Endometrial microvascular endothelial cells (primary cell): Measurements from ENCODE around the gene ZNRF3. TPM values are rescaled to one million over a fixed set of nuclear protein-coding genes. Genes with fewer than 3 reads are reported as not detected.
"Not testable (repeated sequence)": the region's sequence is repeated elsewhere in the genome, so short reads cannot be mapped to it uniquely, and the experiment has no call there.

ENCODE experiments used
- in situ Hi-C: cut with HindIII; loops from 2 replicates; pipeline ENCODE4 v1.10.0; 2017; ENCODE audit warnings: low sequenced_read_pairs, low pct_unique_long_range_greater_than_20kb; ENCODE audit errors: inconsistent ontology term
- total RNA-seq: library from RNA; depleted of rRNA; stranded (reverse); fragments of >200 nt; gene quantifications from one replicate; pipeline ENCODE4 v1.2.3, GENCODE V29; 2015; ENCODE audit errors: inconsistent ontology term

The ZNRF3 gene
- total RNA-seq: 8.2 TPM

DNA sequence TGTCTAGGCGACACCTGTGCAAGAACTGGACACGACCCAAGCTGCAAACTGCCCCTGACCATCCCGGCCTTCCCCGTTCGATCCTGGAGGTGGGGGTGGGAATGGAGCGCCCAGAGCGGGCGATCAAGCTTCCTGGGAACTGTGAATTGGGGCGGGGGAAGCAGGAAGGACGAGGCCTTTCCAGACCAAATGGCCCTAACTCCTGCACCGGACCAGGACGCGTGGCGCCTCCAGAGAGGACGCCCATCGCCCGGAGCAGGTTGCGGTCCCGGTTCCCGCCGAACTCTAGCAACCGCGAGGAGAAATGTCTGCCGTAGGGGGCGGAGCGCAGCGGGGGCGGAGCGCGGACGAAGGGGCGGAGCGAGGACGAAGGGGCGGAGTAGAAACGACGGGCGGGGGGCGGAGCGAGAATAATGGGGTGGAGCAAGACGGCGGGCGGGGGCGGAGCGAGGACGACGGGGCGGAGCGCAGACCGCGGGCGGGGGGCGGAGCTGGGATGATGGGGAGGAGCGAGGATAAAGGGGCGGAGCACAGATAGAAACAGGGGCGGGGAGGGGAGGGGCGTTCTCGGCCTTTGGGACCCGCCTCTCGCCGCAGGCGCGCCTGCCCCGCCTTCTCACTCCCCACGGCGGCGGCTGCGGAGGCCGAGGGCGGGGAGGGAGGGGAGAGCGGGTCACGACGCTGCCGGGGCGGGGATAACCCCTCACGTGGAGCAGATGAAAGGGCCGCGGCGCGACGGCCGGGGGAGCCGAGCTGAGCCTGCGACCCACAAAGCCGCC lies at the start of gene ZNRF3:
ZNRF3 (plus strand) TSS at position 695 of the 779 bp plus-strand sequence. CDS start 195 bp downstream, outside the sequence.
- in situ Hi-C loops: loop anchor here (25.0 kb wide), 1 partner anchor 129 kb away; no protein-coding TSS in a partner anchor

DNA sequence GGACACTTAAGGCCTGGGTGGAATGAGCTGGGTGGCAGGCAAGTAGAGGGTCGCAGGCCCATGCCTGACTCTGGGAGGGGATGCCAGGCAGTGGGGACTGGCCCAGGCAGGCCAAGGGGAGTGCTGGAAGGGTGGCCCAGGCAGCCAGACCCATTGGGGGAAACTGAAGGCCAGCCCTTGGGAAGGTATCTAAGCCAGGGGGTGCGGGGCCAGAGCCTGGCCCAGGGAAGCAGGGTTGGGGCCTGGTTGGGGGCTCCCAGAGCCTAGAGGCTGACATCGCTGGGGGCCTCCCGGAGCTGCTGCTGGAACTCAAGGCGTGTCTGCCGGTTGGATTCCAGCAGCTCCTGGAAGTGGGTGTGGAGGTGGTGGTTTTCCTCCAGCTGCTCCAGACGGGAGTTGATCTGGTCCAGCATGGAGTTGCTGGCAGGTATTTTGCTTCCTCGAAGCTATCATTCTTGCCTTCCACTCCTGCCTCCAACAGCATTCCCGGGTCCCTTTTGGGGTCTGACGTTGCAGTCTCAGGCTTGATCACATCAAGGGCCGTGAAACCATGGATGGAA lies 47.7 kb upstream of the ZNRF3 start:
- in situ Hi-C loops: no loop called here

DNA sequence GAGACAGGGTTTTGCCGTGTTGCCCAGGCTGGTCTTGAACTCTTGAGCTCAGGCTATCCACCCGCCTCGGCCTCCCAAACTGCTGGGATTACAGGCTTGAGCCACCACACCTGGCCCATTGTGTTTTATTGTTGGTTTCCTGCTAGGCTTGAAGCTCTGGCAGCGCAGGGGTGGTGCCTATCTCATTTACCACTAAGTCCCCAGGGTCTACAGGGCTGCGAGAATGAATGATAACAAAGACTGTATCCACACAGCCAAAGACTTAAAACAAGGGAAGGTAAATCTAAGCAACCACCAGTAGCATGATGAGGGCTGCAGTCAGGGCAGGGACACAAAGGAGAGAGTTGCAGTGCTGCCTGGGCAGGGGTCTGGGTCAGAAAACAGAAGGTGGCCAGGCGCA lies 45.7 kb upstream of the ZNRF3 start:
- in situ Hi-C loops: no loop called here

DNA sequence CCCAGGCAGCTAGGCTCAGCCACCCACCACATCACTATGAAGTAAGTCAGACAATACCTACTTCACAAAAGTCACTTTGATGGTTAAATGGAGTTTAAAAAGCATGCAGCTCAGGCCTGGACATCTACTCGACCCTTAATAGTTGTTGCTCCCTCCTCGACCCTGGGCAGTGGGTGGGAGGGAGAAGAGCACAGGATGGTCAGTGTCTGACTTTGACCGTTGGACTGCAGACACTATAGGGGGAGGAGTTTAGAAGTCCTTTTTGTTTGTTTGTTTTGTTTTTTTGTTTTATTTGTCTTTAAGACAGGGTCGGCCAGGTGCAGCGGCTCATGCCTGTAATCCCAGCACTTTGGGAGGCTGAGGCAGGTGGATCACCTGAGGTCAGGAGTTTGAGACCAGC lies 44.4 kb upstream of the ZNRF3 start:
- in situ Hi-C loops: no loop called here

DNA sequence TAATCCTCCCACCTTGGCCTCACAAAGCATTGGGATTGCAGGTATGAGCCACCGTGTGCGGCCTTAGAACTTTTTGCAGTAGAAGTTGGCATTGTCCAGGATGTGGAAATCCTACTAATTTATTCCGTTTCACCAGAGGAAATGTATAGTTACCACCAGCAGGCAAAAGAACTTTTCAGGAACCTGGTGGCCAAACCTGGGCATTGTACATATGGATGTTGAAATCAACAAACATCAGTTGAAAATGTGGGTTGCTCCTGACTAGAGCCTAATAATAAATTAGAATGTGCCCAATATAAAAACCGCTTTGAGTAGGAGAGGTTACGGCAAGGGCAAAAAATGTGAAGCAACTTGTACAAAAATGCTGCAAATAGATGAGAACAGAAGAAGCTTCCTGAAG lies 42.3 kb upstream of the ZNRF3 start:
- in situ Hi-C loops: no loop called here

DNA sequence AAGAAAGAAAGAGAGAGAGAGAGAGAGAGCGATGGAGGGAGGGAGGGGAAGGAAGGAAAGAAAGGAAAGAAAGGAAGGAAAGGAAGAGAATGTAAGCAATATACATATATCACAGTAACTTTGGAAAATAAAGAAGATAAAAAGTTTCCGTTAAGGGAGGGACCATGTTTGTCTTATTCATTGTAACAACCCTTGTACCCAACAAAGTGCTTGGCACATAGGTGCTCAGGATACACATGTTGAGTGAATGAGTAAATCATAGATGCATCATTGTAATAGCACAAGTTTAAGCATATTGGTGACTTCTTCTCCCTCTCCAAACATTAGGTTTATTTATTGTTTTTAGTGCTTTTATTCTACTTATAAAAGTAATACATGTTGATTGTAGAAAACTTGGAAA lies 39.7 kb upstream of the ZNRF3 start:
- in situ Hi-C loops: no loop called here

DNA sequence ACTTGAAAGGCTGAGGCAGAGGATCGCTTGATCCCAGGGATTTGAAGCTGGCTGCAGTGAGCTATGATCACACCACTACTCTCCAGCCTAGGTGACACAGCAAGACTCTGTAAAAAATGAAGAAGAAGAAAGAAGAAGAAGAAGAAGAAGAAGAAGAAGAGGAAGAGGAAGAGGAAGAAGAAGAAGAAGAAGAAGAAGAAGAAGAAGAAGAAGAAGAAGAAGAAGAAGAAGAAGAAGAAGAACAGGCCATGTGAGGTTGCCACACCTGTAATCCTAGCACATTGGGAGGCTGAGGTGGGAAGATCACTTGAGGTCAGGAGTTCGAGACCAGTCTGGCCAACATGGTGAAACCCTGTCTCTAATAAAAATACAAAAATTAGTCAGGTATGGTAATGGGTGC lies 39.1 kb upstream of the ZNRF3 start:
- in situ Hi-C loops: not testable (repeated sequence)

DNA sequence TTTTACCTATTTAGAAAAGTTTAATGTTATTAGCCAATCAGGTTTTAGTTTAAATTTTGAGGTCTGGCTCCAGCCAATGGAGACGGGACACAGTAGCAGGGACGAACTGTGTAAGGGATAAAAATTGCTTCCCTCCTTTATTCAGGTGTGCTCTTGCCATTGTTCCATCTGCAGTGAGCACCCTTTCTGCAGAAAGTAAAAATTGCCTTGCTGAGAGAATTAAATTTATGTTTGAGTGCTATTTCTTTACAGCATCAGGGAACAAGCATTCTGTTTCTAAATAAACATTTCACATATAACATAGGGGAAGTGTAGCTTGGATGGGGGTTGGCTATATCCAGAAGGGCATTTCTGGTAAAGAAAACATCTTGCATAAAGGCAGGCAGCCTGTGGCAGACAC lies 36.4 kb upstream of the ZNRF3 start:
- in situ Hi-C loops: no loop called here

DNA sequence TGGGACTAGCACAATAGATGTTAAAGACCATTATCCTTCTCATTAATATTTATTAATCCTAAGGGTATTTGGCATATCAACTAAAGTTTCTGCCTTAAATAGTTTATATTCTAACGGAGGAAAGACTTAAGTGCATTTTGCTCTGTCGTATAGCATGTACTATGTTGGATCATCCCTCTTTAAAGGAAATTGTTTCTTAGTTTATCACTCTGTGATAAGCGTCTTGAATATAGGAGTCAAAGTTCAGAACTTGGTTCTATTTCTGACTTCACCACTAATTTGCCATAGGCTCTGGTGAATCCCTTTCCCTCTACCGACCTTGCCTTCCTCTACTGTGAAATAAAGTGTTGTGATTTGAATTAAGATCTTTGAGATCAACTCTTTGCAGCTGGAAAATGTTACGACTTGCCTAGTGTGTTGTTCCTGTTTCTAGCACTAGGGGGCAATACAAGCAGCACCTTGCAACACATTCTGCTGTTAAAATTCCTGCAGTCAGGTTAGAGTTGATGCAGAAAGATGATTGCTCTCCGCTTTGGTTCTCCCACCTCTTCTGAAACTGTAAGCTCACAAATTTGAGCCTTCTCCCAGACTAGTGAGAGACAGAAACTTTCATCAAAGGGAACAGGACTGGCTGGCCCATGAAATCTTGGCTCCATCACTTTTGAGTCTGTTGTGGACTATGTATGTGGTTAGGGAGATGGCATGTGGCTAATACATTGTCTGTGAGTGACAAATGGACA lies 27.8 kb upstream of the ZNRF3 start:
- in situ Hi-C loops: no loop called here

DNA sequence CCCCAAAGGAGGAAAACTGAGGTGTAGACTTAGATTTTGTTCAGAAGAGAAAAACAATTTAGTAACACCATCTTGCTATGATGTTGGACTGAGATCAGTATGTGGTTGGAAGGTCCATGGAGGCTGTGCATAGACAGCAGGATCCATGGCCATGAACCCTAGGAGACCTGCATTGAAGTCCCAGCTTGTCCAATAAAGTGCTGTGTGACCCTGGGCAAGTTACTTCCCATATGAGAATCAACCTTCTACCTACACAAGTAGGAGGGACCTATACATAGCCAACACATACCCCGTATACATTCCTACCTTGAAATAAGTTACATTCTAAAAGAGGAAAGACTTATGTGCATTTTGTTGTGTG lies 27.3 kb upstream of the ZNRF3 start:
- in situ Hi-C loops: no loop called here

DNA sequence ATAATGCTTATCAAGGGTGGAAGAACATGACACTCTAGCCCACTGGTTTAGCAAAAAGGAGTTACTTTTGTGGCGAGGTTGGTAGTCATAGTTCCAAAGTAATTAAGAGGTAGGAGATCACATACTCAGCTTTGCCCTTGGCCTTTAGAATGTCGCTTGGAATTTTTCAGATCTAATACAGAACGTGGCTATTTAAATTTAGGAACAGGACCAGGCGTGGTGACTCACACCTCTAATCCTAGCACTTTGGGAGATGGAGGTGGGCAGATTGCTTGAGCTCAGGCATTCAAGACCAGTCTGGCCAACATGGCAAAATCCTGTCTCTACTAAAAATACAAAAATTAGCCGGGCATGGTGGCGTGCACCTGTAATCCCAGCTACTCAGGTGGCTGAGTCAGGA lies 26.1 kb upstream of the ZNRF3 start:
- in situ Hi-C loops: no loop called here

DNA sequence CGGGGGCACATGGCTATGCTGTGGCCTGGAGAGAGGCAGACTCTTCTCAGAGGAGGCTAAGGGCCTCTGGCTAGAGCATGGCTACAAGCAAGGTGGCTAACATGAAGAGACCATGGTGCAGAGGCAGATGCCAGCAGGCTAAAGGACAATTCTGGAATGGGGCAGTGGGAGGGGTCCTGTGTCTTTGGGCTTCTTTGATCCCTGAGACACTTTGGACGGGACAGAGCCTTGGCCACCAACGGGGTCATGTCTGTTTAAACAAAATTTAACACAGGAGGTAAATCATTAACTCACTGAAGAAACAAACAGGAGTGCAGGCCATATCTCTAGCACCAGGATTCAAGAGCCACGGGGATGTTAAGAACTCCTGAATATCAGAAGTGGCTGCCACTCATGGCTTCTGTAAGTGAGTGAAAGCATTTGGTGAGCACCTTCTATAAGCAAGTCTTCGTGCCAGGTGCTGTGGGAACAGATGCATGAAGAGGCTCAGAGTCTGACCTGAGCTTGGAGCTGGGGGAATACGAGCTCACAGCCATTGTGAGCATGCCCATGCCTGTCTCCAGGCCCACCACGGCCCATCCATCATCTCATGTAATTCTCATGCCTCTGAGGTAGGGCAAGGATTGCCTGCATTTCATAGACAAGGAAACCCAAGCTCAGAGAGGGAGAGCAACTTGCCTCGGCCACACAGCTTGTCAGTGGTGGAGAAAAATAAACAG lies 18.3 kb upstream of the ZNRF3 start:
- in situ Hi-C loops: no loop called here

DNA sequence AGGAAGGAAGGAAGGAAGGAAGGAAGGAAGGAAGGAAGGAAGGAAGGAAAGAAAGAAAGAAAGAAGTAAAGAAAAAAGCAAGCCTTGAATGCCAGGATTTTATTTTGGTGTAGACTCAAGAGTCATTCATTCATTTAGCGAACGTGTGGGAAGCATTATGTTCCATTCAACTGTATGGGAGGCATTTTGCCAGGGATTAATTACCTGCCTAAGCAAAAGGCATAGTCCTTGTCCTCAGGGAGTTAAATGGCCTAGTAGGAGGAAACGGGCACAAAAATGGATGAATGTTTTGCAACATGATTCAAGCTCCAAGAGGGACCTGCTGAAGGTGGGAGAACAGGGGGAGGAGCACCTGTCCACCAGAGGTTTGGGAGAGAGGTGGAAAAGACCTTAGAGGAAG lies 16.2 kb upstream of the ZNRF3 start:
- in situ Hi-C loops: no loop called here

DNA sequence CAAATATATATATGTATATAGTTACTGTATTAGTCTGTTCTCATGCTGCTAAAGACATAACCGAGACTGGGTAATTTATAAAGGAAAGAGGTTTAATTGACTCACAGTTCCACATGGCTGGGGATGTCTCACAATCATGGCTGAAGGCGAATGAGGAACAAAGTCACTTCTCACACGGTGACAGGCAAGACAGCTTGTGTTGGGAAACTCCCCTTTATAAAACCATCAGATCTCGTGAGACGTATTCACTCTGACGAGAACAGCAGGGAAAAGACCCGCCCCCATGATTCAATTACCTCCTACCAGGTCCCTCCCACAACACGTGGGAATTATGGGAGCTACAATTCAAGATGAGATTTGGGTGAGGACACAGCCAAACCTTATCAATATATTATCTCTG lies 15.0 kb upstream of the ZNRF3 start:
- in situ Hi-C loops: not testable (repeated sequence)

DNA sequence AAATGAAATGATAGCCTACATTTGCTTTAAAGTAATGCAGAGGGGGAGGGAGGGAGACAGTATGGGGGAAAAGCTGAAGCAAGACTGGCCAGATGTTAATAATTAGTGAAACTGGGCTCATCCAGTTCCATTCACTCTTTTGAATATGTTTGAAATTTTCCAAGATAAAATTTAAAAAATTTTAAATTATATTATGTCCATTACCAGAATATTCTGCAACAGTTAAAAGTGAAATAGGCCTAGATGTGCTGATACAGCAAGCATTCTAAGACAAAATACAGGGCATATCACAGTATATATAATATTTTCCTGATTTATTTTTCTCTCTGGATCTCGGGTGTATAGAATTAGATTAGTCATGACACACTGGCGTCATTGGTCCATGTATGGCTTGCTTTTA lies 13.6 kb upstream of the ZNRF3 start:
- in situ Hi-C loops: no loop called here

DNA sequence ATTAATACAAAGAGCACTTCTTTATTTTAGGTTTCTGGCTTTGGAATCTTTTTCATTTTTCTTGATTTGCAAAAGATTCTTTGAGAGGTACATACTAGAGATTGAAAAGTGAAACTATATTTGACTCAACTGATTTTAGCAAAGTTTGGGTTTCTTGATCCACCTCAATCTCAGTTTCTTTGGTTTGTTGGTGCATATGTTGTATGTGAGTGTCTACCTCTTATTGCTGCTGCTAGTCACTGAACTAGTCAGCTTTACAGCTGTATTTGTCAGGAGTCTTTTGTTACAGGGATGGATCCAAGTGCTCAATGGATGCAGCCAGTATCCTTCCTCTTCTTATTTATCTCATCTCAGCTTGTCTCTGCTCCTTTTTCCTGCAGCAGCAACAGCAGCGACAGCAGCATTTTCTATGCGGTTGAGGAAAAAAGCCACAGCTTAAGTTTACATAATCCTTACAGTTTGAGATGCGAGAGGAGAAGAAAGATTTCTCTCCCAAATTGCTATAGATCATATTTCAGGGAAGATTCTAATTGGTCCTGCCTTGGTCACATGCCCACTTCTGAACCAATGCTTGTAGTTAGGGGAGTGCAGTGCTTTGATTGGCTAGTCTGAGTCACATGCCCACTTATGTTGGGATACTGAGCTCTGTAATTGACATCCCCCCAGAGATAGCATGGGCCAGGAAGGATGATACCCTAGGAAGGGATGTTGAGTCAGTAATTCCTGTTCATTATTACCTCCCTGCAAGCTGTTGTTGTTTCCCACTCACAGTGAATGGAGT lies 10.0 kb upstream of the ZNRF3 start:
- in situ Hi-C loops: no loop called here

DNA sequence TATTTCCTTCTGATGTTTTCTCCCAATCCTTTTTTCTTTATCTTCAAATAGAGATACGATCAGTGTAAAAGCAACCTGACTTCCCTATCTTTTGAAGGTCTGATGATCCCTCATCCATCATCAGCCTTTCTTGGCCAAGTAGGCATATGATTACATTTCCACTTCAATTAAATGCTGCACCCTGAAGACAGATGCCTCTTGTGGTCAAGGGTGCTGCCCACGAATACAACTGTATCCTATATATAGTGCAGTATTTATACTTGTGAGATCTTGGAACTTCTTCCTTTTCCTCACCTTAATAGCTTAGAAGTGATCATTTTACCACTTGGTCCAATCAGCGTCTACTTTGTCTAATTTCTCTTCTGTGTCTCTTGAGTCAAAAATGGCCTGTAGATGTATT lies 9.3 kb upstream of the ZNRF3 start:
- in situ Hi-C loops: no loop called here

DNA sequence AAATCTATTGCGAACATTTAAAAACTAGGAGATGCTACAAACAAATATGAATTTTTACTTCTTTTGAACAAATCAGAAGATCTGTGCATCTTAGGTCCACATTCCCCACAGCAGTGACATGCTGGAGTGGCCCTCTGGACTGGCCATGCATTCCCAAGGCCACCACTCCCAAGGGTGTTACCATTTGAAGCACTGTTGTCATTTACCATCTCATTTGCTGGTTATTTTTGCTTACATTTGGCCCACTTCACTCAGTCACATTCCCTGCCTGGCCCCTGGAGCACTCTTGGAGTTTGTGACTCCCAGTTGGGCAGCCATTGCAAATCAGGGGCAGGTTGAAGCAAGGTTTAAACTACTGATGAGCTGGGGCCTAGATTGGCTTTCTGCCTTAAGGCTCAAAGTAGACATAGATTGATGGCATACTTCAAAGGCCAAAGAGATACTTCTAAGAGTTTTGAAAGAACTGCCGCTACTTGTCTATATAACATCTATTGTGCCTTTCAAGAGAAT lies 8.5 kb upstream of the ZNRF3 start:
- in situ Hi-C loops: loop anchor here (25.0 kb wide), 1 partner anchor 137 kb away; no protein-coding TSS in a partner anchor

DNA sequence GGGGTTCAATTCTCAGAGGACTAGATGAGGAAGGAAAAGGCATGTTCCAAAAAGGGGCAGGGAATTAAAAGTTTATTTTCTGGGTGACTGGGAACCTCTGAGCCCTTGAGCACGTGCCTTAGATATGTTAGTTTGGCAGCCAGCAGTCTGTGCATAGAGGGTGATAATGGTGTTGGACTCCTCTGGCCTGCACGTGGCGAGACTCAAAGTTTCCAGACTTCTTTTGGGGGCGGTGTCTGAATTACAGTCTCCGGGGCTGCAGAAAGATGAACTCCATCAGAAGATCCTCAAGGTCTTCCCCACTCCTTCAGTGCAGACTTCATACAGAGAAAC lies 861 bp upstream of the ZNRF3 start:
- in situ Hi-C loops: loop anchor here (25.0 kb wide), 1 partner anchor 130 kb away; no protein-coding TSS in a partner anchor
